Endodermal cell (in vitro differentiated cells): ENCODE results near the gene GNAO1. TPM values are rescaled to one million over a fixed set of nuclear protein-coding genes. Genes with fewer than 3 reads are reported as not detected.

Experiments used
- DNase-seq: peaks from one replicate; pipeline ENCODE4 v3.0.0-alpha.2; 2017
- H3K27ac ChIP-seq: 2 replicates; pipeline ENCODE4 v1.5.1; 2013; ENCODE audit warnings: mild to moderate bottlenecking, low read depth, low read length, moderate library complexity
- H3K27me3 ChIP-seq: 2 replicates; pipeline ENCODE4 v1.6.1; 2013; ENCODE audit warnings: mild to moderate bottlenecking, low read length, moderate library complexity; ENCODE audit not compliant: insufficient read depth, control insufficient read depth, poor library complexity, severe bottlenecking
- H3K36me3 ChIP-seq: 2 replicates; pipeline ENCODE4 v1.7.0; 2013; ENCODE audit warnings: mild to moderate bottlenecking, low read length, moderate library complexity; ENCODE audit not compliant: control insufficient read depth, insufficient read depth
- H3K4me1 ChIP-seq: one replicate; pipeline ENCODE4 v1.7.0; 2013; ENCODE audit warnings: low read length; ENCODE audit not compliant: control insufficient read depth, insufficient read depth
- H3K4me3 ChIP-seq: 2 replicates; pipeline ENCODE4 v1.5.1; 2013; ENCODE audit warnings: mild to moderate bottlenecking, low read length, moderate library complexity
- H3K9ac ChIP-seq: 2 replicates; pipeline ENCODE4 v1.6.1; 2013; ENCODE audit warnings: mild to moderate bottlenecking, low read length, moderate library complexity; ENCODE audit not compliant: poor library complexity, severe bottlenecking; ENCODE audit errors: extremely low read depth
- H3K9me3 ChIP-seq: 2 replicates; pipeline ENCODE4 v1.6.1; 2013; ENCODE audit warnings: mild to moderate bottlenecking, low read length, moderate library complexity; ENCODE audit not compliant: control insufficient read depth
- H3K27ac Mint-ChIP-seq: 2 replicates; pipeline ENCODE4 v1.8.0; 2020; ENCODE audit warnings: mixed read lengths
- H3K27me3 Mint-ChIP-seq: 2 replicates; pipeline ENCODE4 v1.8.0; 2021; ENCODE audit warnings: mild to moderate bottlenecking, mixed read lengths; ENCODE audit not compliant: insufficient read depth
- H3K36me3 Mint-ChIP-seq: 2 replicates; pipeline ENCODE4 v1.8.0; 2020; ENCODE audit warnings: low read depth, mixed read lengths
- H3K4me1 Mint-ChIP-seq: 2 replicates; pipeline ENCODE4 v1.8.0; 2020; ENCODE audit warnings: mixed read lengths
- H3K4me3 Mint-ChIP-seq: 2 replicates; pipeline ENCODE4 v1.8.0; 2020; ENCODE audit warnings: mild to moderate bottlenecking, moderate library complexity, mixed read lengths
- H3K9me3 Mint-ChIP-seq: 2 replicates; pipeline ENCODE4 v1.8.0; 2020; ENCODE audit warnings: mild to moderate bottlenecking, mixed read lengths
- CTCF ChIP-seq: fragments of 200-600 bp; sonication (generic); conservative IDR thresholded peaks from 2 replicates; pipeline ENCODE4 v1.5.0; 2021; ENCODE audit warnings: antibody characterized with exemption, mild to moderate bottlenecking
- WGBS, 2 experiments: methylation state at CpG; one replicate each; pipeline versions ENCODE4 v1.1.5 to v1.1.7; 2013; ENCODE audit warnings: missing lambda C conversion rate in 2 of 2, mixed read lengths in 1 of 2; ENCODE audit not compliant: insufficient coverage in 1 of 2, insufficient read length in 1 of 2; 5-methylcytosine and 5-hydroxymethylcytosine counted together
- total RNA-seq, 2 donors: library from RNA; stranded (reverse); fragmentation: NEBNext Ultra II Directional in 1 of 2; extraction: Animal tissue kit (Norgen Biotek cat#: 25700) in 1 of 2; gene quantifications; 2 replicates in 1 of 2; 3 replicates in 1 of 2; pipeline ENCODE4 v1.2.1, GENCODE V29; 2021

GNAO1 gene
- total RNA-seq, 2 donors from 2014 or later = 2.7 to 7.1 TPM

- H3K9me3 ChIP-seq = no peaks in the 10 kb centered on the region
- Mint-ChIP-seq H3K27me3 (no peaks in the 10 kb centered on the region), H3K9me3 (no peaks in the 10 kb centered on the region), H3K27ac (no peak overlapping the region), H3K4me3 (no peak overlapping the region), H3K36me3 (no peaks in the 10 kb centered on the region), H3K4me1 (no peaks in the 10 kb centered on the region)
- H3K36me3 ChIP-seq = no peaks in the 10 kb centered on the region
- 92 to 100% methylated on average over 2 of the region's 2 CpGs for WGBS, 2 experiments
- TF ChIP-seq CTCF = no peak
- H3K4me3 ChIP-seq = no peak overlapping the region
- H3K4me1 ChIP-seq = no peaks in the 10 kb centered on the region
- DNase-seq = no peak
- no peaks in the 10 kb centered on the region for H3K27me3 ChIP-seq
- H3K9ac ChIP-seq = no peak overlapping the region
- H3K27ac ChIP-seq = no peak overlapping the region
Observed at GRCh38 chr16:56225017-56225742, 33.9 kb downstream of the GNAO1 start.

- H3K4me3 Mint-ChIP-seq = no peak overlapping the region
- 89 to 100% methylated on average over 1 to 2 of the region's 2 CpGs for WGBS, 2 experiments
Observed at GRCh38 chr16:56226187-56226586, 34.9 kb downstream of the GNAO1 start.

GRCh38 chr16:56226845-56227525 is 35.7 kb downstream of the GNAO1 start:
- Mint-ChIP-seq H3K4me3 (no peak overlapping the region), H3K4me1 (no peaks in the 10 kb centered on the region), H3K27me3 (no peaks in the 10 kb centered on the region), H3K36me3 (no peaks in the 10 kb centered on the region), H3K27ac (no peak overlapping the region), H3K9me3 (no peaks in the 10 kb centered on the region)
- Histone ChIP-seq H3K4me3 (no peak overlapping the region), H3K9ac (no peak overlapping the region), H3K27ac (no peak overlapping the region), H3K4me1 (no peaks in the 10 kb centered on the region), H3K9me3 (no peaks in the 10 kb centered on the region), H3K27me3 (no peaks in the 10 kb centered on the region), H3K36me3 (no peaks in the 10 kb centered on the region)
- WGBS, 2 experiments = 90 to 93% methylated on average over 9 of the region's 9 CpGs
- DNase-seq = no peak
- TF ChIP-seq CTCF = no peak

More at GRCh38 chr16:56226187-56226586, 34.9 kb downstream of the GNAO1 start:
- H3K4me1 Mint-ChIP-seq = no peaks in the 10 kb centered on the region
- H3K27me3 Mint-ChIP-seq = no peaks in the 10 kb centered on the region
- Histone ChIP-seq H3K27me3 (no peaks in the 10 kb centered on the region), H3K4me3 (no peak overlapping the region), H3K36me3 (no peaks in the 10 kb centered on the region), H3K9ac (no peak overlapping the region), H3K9me3 (no peaks in the 10 kb centered on the region), H3K4me1 (no peaks in the 10 kb centered on the region), H3K27ac (no peak overlapping the region)
- no peaks in the 10 kb centered on the region for H3K36me3 Mint-ChIP-seq
- H3K9me3 Mint-ChIP-seq = no peaks in the 10 kb centered on the region
- TF ChIP-seq CTCF = no peak
- no peak overlapping the region for H3K27ac Mint-ChIP-seq
- DNase-seq = no peak
